Stimulated activated CD4-positive, alpha-beta T cell treated with anti-CD3 and anti-CD28 coated beads, Interleukin-2, amount 100 ng/mL, for 24 hours (primary cell): ENCODE data around the gene PLCB1.
"Not testable (repeated sequence)": the region's sequence is repeated elsewhere in the genome, so short reads cannot be mapped to it uniquely, and the experiment has no call there.

Experiments
- DNase-seq, 2 donors: peaks; one replicate each; pipeline ENCODE4 v3.0.0-alpha.2; 2020

Gene PLCB1

DNA sequence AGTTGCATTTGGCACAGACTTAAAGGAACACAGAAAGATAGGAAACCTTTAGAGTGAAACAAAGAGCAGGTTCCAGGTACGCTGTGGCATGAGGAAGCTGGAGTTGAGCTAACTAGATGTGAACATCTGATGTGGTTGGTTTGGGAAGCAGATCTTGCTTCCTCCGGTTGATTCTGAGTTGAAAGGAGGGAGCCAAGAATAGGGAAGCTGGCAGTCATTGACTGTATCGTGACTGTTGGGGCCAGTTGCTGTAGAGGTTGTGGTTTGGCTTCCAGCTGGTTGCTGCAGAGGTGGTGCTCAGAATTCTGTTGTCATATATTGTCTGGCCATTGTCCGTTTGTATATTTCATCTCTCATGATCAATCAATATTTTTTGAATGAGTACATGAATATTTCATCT is 325.9 kb downstream of the PLCB1 start:
- no peak for DNase-seq

DNA sequence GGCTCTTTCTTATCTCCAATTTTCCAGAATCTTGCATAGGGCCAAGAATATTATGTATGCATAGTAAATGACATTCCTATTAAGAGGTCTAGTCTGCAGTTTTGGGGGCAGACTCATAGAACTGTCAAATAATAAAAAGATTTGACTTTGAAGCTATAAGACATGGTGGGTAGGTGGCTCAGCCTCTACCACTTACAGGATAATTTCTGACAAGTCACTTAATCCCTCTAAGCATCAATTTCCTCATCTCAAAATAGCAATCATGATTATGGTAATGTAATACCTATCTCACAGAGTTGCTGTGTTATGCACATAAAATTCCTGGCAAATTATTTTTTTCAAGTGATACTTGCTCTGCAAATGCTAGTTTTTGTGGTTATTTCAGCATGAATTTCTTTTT is 329.1 kb downstream of the PLCB1 start:
- DNase-seq: no peak

DNA sequence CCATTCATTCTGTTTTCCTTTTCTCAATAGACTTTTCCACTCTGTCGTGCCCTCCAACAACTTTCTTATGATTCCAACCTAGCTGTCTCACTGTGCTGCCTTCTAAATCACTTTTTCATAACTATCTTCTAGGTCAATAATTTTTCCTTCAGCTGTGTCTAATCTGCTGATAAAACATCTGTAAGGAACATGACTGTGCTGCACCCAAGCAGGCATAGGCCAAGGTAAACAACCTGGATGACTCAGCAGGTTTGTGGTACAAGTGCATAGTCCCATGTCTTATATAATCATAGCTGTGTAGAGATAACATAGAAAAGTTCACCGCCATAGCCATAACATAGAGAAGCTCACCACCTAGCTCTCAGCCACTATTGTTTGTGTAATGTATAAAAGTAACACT is 332.3 kb downstream of the PLCB1 start:
- no peak for DNase-seq

DNA sequence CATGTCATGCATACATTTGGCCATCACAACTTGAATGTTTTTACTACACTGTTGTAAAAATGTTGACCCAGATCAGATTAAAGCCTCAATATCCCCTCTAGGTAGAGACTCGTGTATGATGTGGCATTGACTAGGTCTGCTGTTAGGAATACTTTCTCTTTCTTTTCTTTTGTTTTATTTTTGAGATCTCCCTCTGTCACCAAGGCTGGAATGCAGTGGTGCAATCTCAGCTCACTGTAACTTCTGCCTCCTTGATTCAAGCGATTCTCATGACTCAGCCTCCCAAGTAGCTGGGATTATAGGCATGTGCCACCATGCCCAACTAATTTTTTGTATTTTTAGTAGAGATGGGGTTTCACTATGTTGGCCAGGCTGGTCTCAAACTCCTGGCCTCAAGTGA is 334.7 kb downstream of the PLCB1 start:
- DNase-seq: not testable (repeated sequence)

DNA sequence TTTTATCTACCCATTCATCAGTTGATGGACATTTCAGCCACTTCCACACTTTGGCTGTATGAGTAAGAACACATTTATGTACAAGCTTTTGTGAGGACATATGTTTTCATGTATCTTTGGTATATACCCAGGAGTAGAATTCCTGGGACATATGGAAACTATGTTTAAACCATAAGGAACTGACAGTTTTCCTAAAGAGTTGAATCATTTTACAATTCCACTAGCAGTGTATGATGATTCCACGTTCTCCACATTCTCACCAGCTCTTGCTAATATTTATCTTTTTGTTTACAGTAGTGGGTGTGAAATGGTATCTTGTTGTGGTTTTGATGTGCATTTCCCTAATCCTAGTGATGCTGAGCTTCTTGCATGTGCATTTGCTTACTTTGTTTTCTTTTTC is 338.1 kb downstream of the PLCB1 start:
- no peak for DNase-seq

DNA sequence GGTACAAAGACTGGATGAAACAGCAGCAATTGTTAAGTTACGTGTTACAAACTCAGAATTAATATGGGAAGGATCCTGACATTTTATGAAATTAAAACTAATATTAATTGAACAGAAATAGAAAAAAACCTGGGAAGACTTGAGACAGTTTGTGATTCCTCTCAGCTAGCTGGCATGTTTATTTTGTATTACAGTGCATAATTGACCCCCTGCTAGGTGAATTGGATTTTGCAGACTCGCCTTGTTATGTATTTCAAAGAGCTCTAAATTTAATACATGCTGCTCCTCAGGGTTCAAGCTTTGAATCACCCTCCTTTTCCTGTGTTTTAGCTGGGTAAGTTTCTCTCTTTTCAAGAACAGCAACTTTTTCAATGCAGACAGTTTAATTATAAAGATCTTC is 339.4 kb downstream of the PLCB1 start:
- DNase-seq: no peak

DNA sequence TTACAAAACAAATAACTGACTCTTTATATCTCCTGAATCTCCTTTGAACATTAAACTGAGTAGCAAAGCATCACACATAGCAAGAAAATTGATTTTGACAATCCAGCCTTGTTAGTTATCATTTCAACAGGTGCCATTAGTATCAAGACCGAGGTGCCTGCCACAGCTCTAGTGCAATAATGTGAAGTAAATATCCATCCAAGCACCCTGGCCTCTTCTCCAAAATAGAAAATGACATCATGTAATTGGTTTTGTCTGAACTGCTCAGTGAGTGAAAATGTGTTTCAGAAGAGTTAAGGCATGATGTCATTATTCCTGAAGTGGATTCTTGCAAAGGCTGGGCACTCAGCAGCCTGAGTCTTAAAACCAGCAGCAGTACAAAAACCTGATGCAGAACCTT is 341.4 kb downstream of the PLCB1 start:
- DNase-seq: no peak

DNA sequence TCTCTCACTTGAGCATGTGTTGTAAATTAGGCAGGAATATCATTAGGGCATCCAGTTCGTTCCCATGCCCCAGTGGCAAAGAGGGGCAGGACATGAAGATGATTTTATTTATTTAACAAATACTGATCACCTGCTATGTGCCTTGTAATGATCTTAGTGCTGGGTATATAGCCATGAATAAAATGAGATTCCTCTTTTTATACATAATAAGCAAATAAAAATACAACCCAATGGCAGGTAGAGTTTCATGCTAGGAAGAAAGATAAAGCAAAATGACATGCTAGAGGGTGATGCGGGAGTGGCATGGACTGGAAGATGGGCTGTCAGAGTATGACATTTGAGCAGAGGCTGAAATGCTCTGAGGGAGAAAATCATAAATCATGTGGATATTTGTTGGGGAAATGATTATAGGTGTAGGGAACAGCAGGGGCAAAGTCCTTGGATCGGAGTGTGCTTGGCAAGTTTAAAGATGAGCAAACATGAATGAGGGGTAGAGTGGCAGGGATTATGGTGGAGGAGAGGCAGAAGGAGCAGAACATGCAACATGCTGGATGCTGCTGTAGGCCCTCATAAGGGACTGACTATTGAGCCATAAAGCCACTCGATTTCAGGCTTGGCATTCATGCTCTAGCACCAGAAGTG is 342.1 kb downstream of the PLCB1 start:
- DNase-seq: no peak

DNA sequence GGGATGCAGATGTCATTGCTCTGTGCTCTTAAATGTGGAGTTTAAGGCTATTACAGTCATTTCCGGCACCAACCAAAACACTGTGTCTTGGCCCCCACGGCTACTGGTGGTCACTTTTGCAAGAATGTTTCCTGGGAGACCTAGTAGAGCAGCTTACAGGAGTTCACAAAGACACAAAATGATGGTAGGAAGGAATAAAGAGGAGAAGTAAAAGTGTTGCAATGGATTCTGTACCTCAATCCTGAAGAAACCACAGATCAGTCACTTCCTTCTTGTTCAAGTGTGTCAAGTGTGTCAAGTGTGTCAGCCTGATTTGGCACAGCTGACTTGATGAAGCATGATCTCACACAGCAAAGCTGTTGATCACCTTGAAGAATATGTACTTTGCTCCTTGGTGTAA is 344.0 kb downstream of the PLCB1 start:
- DNase-seq: no peak

DNA sequence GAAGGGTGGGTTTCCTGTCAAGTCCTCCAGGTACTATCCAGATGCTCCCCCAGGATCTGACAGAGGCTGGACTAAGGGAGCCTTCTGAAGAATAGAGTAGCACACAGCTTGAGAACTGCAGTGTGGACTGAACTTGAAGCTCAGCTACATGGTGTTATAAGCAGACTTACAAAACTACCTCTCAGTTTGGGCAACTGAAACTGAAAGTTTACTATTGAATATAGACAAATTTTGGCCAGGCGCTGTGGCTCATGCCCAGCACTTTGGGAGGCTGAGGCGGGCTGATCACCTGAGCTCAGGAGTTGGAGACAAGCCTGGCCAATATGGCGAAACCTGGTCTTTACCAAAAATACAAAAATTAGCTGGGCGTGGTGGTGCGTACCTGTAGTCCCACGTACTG is 348.5 kb downstream of the PLCB1 start:
- DNase-seq: no peak

DNA sequence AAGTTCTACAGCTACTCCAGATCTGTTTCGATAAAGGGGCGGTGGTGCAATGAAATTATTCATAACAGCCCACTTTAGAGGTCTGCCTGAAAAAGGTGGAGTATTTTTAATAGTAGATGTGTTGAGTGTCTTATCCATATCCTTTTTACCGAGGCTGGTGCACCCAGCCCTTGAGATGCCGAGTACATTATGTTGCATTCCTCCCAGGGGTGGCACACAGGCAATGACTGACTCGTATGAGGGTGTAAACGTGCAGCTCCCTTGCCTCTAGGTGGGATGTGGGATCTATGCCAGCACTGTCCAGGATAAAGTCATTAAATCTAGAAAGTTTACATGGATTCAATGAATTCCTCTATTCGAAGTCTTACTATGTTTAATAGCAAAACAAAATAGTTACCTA is 355.6 kb downstream of the PLCB1 start:
- DNase-seq: no peak

DNA sequence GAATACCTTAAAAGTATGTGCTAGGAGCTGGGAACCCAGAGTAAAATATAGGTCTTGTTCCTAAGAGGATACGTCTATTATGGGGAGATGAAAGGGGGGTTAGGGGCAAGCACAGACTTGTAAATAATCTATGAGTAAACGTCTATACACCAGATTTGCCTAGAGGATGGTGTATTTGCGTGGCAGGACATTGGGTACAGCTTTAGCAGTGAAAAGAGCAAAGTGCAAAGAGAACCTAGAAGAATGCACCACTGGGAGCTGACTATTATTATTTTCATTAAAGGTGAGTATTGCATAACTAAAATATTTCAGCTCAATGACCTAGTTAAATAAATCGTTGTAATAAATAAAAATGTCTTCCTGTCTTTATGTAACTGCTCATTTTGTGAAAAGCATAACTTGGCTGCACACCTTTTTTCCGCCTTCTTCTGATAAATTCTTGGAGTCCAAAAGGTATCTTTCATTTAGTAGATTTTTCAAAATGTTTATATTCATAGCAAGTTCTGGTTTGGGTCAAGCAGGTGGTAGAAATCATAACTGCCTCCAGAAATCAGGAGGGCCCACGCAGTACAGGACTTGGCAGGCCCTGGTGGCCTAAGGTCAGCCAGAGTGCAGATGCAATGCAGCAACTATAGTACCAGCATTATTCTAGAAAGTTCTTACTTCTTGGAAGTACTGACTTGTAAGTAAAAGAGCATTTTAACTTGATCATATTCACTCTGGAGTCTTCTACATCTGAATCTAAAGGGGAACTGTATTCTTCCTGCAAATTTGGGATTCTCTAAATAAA is 357.2 kb downstream of the PLCB1 start:
- DNase-seq: no peak

DNA sequence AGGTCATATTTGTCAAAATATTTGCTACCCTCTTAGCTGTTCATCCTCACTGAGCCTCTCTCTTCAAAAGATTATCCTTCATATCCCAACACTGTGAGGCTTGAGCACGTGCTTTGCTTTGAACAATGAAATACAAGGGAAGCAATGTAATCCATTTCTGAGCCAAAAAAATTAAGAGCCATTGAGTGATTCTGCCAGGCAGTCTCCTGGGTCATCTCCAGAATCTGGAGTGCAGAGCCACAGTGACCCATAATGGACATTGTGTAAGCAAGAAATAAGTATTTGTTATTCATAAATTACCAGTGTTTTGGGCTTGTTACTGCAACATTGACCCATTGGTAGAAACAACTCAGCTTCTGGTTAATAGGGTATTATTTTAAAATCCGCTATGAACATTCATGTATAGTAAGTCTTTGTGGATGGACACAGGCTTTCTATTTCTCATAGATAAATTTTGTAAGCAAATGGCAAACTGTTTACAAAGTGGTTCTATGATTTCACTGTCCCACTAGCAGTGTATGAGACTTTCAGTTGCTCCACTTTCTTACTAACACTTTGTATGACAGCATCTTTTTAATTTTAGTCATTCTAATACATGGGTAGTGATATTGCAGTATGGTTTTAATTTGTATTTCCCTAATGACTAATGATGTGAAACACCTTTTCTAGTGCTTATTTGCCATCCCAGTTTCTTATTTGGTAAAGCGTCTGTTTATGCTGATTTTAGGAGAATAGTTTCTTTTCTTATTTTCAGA is 358.2 kb downstream of the PLCB1 start:
- DNase-seq: no peak

DNA sequence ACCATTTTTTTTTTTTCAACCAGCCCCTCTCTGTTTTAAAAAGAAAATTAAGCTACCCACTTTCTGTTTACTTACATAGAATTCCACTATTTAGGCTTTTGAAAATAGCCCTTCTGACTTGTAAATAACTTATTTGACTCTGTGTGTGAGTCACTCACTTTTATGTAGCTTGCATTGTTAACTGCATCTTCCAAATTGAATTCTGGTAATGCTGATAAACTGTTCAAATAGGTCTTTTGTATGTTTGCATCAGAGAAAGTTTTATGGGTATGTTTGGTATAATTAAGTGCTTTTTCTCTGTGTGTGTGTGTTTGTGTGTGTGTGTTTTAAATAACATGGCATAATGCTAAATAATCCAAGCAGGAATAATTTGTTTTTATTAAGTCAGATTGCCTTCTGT is 360.1 kb downstream of the PLCB1 start:
- DNase-seq: no peak

DNA sequence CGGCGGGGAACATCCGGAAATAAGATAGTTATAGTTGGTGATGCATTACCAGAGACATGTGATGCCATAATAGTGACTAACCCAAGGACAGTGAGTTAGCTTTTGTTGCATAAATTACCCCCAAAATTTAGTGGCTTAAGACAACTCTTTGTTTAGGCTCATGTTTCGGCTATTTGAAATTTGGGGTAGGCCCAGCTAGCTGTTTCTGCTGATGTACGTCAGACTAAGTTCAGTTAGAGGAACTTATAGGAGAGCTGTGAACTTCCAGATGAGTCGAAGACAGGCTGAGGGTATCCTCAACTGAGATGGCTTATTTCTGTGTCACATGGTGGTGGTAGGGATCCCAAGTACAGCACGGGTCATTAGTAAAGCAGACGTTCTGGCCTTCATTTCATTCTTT is 366.5 kb downstream of the PLCB1 start:
- DNase-seq: no peak

DNA sequence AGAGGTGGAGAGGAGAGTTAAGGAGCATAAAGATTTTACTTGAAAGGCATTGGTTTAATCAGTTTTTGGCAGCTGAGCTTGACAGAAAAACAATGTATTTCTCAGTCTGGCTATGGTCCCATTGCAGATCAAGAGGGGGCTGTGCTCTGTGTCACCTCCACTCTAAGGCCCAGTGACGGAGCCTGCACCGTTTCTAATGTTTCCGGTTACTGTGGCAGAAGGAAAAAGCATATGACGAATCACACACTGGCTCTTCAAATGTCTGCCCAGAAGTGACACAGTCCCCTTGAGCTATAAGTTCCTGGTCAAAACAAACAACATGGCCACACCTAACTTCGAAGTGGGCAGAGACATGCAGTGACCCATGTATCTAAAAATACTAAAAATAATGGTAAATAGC is 372.0 kb downstream of the PLCB1 start:
- DNase-seq: no peak

DNA sequence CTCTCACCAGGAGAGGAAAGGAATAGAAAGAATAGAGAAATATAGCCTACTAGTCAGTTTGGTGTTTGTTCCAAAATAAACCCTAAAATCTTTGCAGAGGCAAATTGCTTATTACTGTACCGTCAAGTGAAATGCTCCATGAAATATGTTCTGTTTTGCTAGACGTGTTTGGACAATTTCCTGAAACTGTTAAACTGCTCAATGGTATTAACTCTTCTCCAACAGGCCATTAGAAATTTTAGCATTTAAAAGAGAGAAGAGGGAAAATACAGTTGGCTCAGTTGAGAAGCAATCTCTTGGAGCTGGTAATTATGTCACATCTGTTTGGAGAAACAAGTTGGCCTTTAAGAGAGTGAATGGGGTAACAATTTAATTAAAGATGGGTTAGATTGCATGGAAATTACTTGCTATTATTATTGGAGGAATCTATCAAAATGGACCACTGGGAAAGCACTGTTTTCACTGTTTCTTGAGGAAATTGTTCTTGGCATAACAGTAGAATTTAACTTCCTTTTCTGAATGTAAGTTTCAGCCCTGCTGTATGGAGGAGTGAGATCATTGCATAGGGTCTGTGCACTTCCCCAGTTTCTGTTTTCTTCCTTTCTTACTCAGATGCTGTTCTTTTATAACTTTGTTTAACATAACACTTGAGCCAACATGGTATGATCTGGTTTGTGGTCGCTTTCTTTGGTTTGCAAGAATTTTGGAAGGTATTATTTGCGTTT is 373.6 kb downstream of the PLCB1 start:
- DNase-seq: no peak

DNA sequence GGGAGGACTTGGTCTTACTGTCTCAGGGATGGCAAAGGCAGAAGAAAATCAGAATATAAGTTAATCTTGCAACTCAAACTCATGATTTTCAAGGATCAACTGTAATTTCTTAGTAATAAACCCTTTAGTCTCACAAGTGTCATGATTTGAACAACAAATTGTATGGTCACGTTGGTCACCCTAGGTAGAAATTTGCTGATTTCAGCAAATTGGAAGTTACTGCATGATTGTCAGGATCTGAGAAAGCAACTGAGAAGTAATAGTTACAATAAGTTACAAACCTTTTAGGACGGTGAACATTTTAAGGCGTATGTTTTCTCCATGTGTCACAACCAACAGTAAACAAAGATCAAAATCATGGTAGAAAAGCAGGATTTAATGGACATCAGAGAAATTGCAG is 375.2 kb downstream of the PLCB1 start:
- DNase-seq: no peak

DNA sequence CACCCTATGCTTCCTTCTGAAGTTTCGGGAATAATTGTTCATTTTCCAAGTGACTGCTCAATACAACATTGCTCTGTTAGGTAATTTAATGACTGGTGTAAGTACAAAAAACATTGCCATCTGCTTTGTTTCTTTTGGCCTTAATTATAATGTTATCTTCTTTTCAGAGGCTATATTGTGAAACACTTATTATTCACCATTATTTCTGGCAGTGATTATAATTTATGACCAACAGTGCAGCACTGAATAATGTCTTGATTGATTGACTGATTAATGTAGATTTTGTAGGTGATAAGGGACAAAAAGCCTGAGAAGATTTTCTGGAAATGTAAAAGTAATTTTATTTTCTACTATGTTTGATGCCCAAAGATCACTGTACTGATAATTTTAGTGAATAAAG is 377.7 kb downstream of the PLCB1 start:
- DNase-seq: no peak

DNA sequence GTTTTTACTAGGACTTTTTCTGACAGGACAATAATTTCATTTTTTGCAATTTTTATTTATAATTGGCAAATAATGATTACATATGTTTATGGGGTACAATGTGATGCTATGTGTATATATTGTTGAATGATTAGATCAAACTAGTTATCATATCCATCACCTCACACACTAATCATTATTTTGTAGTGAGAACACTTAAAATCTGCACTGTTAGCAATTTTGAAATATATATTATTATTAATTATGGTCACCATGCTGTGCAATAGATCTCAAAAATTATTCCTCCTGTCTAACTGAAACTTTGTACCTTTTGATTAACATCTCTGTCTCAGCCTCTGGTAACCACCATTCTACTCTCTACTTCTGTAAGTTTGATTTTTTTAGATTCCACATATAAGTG is 378.7 kb downstream of the PLCB1 start:
- no peak for DNase-seq

DNA sequence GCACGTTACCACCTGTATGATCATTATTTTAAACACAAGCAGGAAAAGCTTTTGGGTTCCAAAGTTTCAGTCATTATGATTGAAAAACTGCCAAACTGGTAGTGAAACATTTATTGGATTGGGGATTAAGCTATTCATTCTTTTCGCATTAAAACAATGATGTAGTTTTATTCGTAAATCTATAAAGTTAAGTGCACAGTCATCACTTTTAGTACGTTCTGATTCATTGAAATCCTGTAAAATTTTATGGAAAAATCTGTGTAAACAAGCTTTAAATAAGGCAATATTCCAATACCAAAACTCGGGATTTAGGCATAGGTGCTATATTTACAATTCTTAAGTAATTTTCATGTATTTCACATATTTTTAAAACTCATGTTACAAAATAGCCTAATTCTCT is 379.9 kb downstream of the PLCB1 start:
- no peak for DNase-seq

DNA sequence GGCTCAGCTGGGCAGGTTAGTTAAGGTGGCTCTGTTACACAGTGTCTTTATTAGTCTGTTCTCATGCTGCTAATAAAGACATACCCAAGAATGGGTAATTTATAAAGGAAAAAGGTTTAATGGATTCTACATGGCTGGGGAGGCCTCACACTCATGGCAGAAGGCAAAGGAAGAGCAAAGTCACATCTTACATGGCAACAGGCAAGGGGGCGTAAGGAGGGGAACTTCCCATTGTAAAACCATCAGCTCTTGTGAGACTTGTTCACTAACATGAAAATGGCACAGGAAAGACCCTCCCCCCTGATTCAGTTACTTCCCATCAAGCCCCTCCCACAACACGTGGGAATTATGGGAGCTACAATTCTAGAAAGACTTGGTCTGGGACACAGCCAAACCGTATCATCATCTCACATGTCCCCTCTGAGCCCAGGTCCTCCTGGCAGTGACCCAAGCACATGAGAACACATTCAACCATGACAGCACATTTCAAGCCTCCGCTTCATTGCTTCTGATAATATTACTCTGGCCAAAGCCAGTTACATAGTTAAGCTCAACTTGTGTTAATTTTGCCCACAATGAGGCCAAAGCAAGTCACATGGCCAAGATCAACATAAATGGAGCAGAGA is 383.9 kb downstream of the PLCB1 start:
- DNase-seq: no peak

DNA sequence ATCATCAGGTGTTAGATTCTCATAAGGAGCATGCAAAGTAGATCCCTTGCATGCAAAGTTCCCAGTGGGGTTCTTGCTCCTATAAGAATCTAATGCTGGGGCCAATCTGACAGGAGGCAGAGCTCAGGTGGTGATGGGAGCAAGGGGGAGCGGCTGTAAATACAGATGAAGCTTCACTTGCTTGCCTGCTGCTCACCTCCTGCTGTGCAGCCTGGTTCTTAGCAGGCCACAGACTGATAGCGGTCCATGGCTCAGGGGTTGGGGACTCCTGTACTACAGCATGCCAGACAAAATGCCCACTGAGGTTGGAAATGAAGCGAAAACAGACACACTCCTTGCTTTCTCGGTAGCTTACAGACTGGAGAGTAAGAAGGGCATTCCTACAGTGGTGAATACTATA is 386.8 kb downstream of the PLCB1 start:
- DNase-seq: no peak
